H9 (cell line): ENCODE measurements around the gene NPNT. TPM values are rescaled to one million over a fixed set of nuclear protein-coding genes. Genes with fewer than 3 reads are reported as not detected.

Experiments used
- DNase-seq: peaks from one replicate; pipeline ENCODE4 v3.0.0-alpha.2; 2017
- H2AFZ ChIP-seq: one replicate; pipeline ENCODE4 v1.6.1; 2013; ENCODE audit warnings: mild to moderate bottlenecking, low read length, control low read depth, moderate library complexity
- H2AK5ac ChIP-seq: 2 replicates; pipeline ENCODE4 v1.6.1; 2013; ENCODE audit warnings: low read length, control low read depth, mixed read lengths; ENCODE audit not compliant: insufficient read length
- H2BK120ac ChIP-seq: one replicate; pipeline ENCODE4 v1.6.1; 2013; ENCODE audit warnings: low read depth, mild to moderate bottlenecking, low read length, control low read depth, inconsistent platforms; ENCODE audit not compliant: poor library complexity, severe bottlenecking
- H2BK12ac ChIP-seq: 2 replicates; pipeline ENCODE4 v1.6.1; 2013; ENCODE audit warnings: low read length, control low read depth, mixed read lengths, low read depth; ENCODE audit not compliant: insufficient read length
- H2BK15ac ChIP-seq: 2 replicates; pipeline ENCODE4 v1.6.1; 2013; ENCODE audit warnings: low read depth, low read length, control low read depth
- H2BK20ac ChIP-seq: one replicate; pipeline ENCODE4 v1.6.1; 2013; ENCODE audit warnings: low read depth, mild to moderate bottlenecking, low read length, control low read depth, inconsistent platforms; ENCODE audit not compliant: poor library complexity, severe bottlenecking
- H2BK5ac ChIP-seq: 2 replicates; pipeline ENCODE4 v1.6.1; 2013; ENCODE audit warnings: low read length, control low read depth, mixed read lengths; ENCODE audit not compliant: insufficient read length
- H3K14ac ChIP-seq: 2 replicates; pipeline ENCODE4 v1.6.1; 2013; ENCODE audit warnings: low read length, control low read depth; ENCODE audit not compliant: insufficient read depth
- H3K18ac ChIP-seq: 2 replicates; pipeline ENCODE4 v1.6.1; 2013; ENCODE audit warnings: low read depth, mild to moderate bottlenecking, mixed read lengths, low read length, control low read depth; ENCODE audit not compliant: insufficient read length
- H3K23ac ChIP-seq: 2 replicates; pipeline ENCODE4 v1.6.1; 2013; ENCODE audit warnings: low read length, control low read depth, mixed read lengths, low read depth; ENCODE audit not compliant: insufficient read length
- H3K23me2 ChIP-seq: 2 replicates; pipeline ENCODE4 v1.6.1; 2013; ENCODE audit warnings: low read depth, mild to moderate bottlenecking, mixed read lengths, low read length, control low read depth; ENCODE audit not compliant: insufficient read length, poor library complexity, severe bottlenecking
- H3K27ac ChIP-seq: 2 replicates; pipeline ENCODE4 v1.5.1; 2013; ENCODE audit warnings: low read length, control low read depth, mixed read lengths, low read depth; ENCODE audit not compliant: insufficient read length
- H3K27me3 ChIP-seq: 2 replicates; pipeline ENCODE4 v1.6.1; 2013; ENCODE audit warnings: low read length, control low read depth, inconsistent platforms; ENCODE audit not compliant: insufficient read depth
- H3K4ac ChIP-seq: 2 replicates; pipeline ENCODE4 v1.6.1; 2013; ENCODE audit warnings: low read depth, mild to moderate bottlenecking, control low read depth, inconsistent platforms, low read length, moderate library complexity
- H3K4me1 ChIP-seq: 2 replicates; pipeline ENCODE4 v1.6.1; 2013; ENCODE audit warnings: low read length, control low read depth, inconsistent platforms; ENCODE audit not compliant: insufficient read depth
- H3K4me2 ChIP-seq: 2 replicates; pipeline ENCODE4 v1.6.1; 2013; ENCODE audit warnings: low read length, control low read depth, mixed read lengths; ENCODE audit not compliant: insufficient read length, insufficient read depth
- H3K56ac ChIP-seq: 2 replicates; pipeline ENCODE4 v1.6.1; 2013; ENCODE audit warnings: low read depth, mild to moderate bottlenecking, mixed read lengths, low read length, control low read depth; ENCODE audit not compliant: insufficient read length
- H3K79me1 ChIP-seq: 2 replicates; pipeline ENCODE4 v1.6.1; 2013; ENCODE audit warnings: low read depth, mild to moderate bottlenecking, moderate library complexity, low read length, control low read depth, inconsistent platforms; ENCODE audit not compliant: insufficient read depth, poor library complexity, severe bottlenecking
- H3K79me2 ChIP-seq: 2 replicates; pipeline ENCODE4 v1.6.1; 2013; ENCODE audit warnings: low read length, control low read depth, inconsistent platforms; ENCODE audit not compliant: insufficient read depth
- H3K9ac ChIP-seq: 2 replicates; pipeline ENCODE4 v1.6.1; 2013; ENCODE audit warnings: low read length, control low read depth, mixed read lengths; ENCODE audit not compliant: insufficient read length; ENCODE audit errors: extremely low read depth
- H3K9me3 ChIP-seq: one replicate; pipeline ENCODE4 v1.6.1; 2013; ENCODE audit warnings: low read depth, low read length, inconsistent platforms; ENCODE audit not compliant: control insufficient read depth
- H3T11ph ChIP-seq: one replicate; pipeline ENCODE4 v1.6.1; 2013; ENCODE audit warnings: mild to moderate bottlenecking, low read length, control low read depth, inconsistent platforms
- H4K20me1 ChIP-seq: one replicate; pipeline ENCODE4 v1.6.1; 2013; ENCODE audit not compliant: control insufficient read depth, insufficient read length, insufficient read depth
- H4K5ac ChIP-seq: 2 replicates; pipeline ENCODE4 v1.6.1; 2013; ENCODE audit warnings: low read depth, mild to moderate bottlenecking, mixed read lengths, low read length, control low read depth; ENCODE audit not compliant: insufficient read length
- H4K8ac ChIP-seq: replicated peaks from 2 replicates; pipeline ENCODE4 v1.6.1; 2013; ENCODE audit warnings: low read length, control low read depth, mixed read lengths, low read depth; ENCODE audit not compliant: insufficient read length
- H4K91ac ChIP-seq: 2 replicates; pipeline ENCODE4 v1.6.1; 2013; ENCODE audit warnings: low read depth, mild to moderate bottlenecking, moderate library complexity, mixed read lengths, low read length, control low read depth; ENCODE audit not compliant: insufficient read length
- H3K27ac Mint-ChIP-seq, 3 experiments: 2 replicates in 2 of 3; 3 replicates in 1 of 3; pipeline ENCODE4 v1.8.0; 2020 to 2021; ENCODE audit warnings: mixed read lengths in 3 of 3, mild to moderate bottlenecking in 1 of 3, moderate library complexity in 1 of 3
- H3K27me3 Mint-ChIP-seq: 2 replicates; pipeline ENCODE4 v1.8.0; 2021; ENCODE audit warnings: low read depth, mild to moderate bottlenecking, moderate library complexity, mixed read lengths
- H3K36me3 Mint-ChIP-seq, 3 experiments: 2 replicates in 2 of 3; 3 replicates in 1 of 3; pipeline ENCODE4 v1.8.0; 2020 to 2021; ENCODE audit warnings: low read depth in 3 of 3, mixed read lengths in 3 of 3; ENCODE audit not compliant: insufficient read depth in 1 of 3
- H3K4me1 Mint-ChIP-seq, 2 experiments: 2 replicates each; pipeline ENCODE4 v1.8.0; 2020; ENCODE audit warnings: mixed read lengths in 2 of 2
- H3K4me3 Mint-ChIP-seq, 2 experiments: 2 replicates in 1 of 2; 3 replicates in 1 of 2; pipeline ENCODE4 v1.8.0; 2020 to 2021; ENCODE audit warnings: mild to moderate bottlenecking in 2 of 2, mixed read lengths in 2 of 2, moderate library complexity in 1 of 2
- H3K9me3 Mint-ChIP-seq, 2 experiments: 2 replicates in 1 of 2; 3 replicates in 1 of 2; pipeline ENCODE4 v1.8.0; 2020; ENCODE audit warnings: mild to moderate bottlenecking in 2 of 2, mixed read lengths in 2 of 2, moderate library complexity in 1 of 2
- CTCF ChIP-seq: fragments of 200-600 bp; sonication (generic); conservative IDR thresholded peaks from 3 replicates; pipeline ENCODE4 v1.8.0; 2021; ENCODE audit warnings: antibody characterized with exemption, mild to moderate bottlenecking
- WGBS: extraction: QIAGEN DNeasy Blood & Tissue Kit; methylation state at CpG from one replicate; pipeline ENCODE4 v1.1.7; 2013; ENCODE audit warnings: missing lambda C conversion rate, low lambda C conversion rate, mixed read lengths; ENCODE audit not compliant: insufficient read length; ENCODE audit errors: extremely low coverage; 5-methylcytosine and 5-hydroxymethylcytosine counted together
- total RNA-seq: library from RNA; stranded (reverse); gene quantifications from 2 replicates; pipeline ENCODE4 v1.2.1, GENCODE V29; 2021

NPNT gene
- total RNA-seq, 1 experiment from 2014 or later: 0.37 TPM

- H2AFZ ChIP-seq: no peak overlapping the region
- no peaks in the 10 kb centered on the region for H3K79me2 ChIP-seq
- no peak overlapping the region for H2BK12ac ChIP-seq
- H3K23ac ChIP-seq: no peak overlapping the region
- H3K27me3 ChIP-seq: no peaks in the 10 kb centered on the region
- no peak overlapping the region for H2BK5ac ChIP-seq
- H3K4me1 Mint-ChIP-seq: peaks cover 9 to 12% of the 10 kb centered on the region in 2 experiments
- no peaks in the 10 kb centered on the region for H3K36me3 Mint-ChIP-seq
- H2AK5ac ChIP-seq: no peak overlapping the region
- no CpG with 5 or more reads among the region's 6 CpGs for WGBS
- H2BK15ac ChIP-seq: no peak overlapping the region
- no peaks in the 10 kb centered on the region for H3K27me3 Mint-ChIP-seq
- no peak overlapping the region for H3K4ac ChIP-seq
- H3K18ac ChIP-seq: no peak overlapping the region
- H3K14ac ChIP-seq: no peak overlapping the region
- no peaks in the 10 kb centered on the region for H3K9me3 Mint-ChIP-seq
- no peaks in the 10 kb centered on the region for H3K9me3 ChIP-seq
- TF ChIP-seq CTCF: no peak
- no peak overlapping the region for H3K9ac ChIP-seq
- H3K27ac Mint-ChIP-seq: no peak overlapping the region
- H4K8ac ChIP-seq: no peak overlapping the region
- no peaks in the 10 kb centered on the region for H4K20me1 ChIP-seq
- no peaks in the 10 kb centered on the region for H3K23me2 ChIP-seq
- no peak overlapping the region for H2BK120ac ChIP-seq
- H4K91ac ChIP-seq: no peak overlapping the region
- H4K5ac ChIP-seq: no peak overlapping the region
- no peak overlapping the region for H3K4me2 ChIP-seq
- H3K56ac ChIP-seq: no peak overlapping the region
- no peak overlapping the region for H3K4me3 Mint-ChIP-seq
- no peak for DNase-seq
- no peaks in the 10 kb centered on the region for H3K79me1 ChIP-seq
- no peak overlapping the region for H3T11ph ChIP-seq
- peaks cover 5% of the 10 kb centered on the region for H3K4me1 ChIP-seq
- no peak overlapping the region for H2BK20ac ChIP-seq
- no peak overlapping the region for H3K27ac ChIP-seq
Measured at GRCh38 chr4:105994061-105994460, 98.8 kb downstream of the NPNT start.
